Measurements from ENCODE around the gene ZNF212.

The ZNF212 gene

GRCh38 chr7:149226840-149227494 is 12.5 kb upstream of the ZNF212 start:
- no peaks in the 10 kb centered on the region for H3K9me3 ChIP-seq (ENCODE audit: insufficient read depth, low read depth, low read length)
- no peak overlapping the region for H3K9ac ChIP-seq (ENCODE audit: low read depth, low read length, poor library complexity, severe bottlenecking)
- TF ChIP-seq EZH2phosphoT487 (IDR thresholded peaks at IDR 0.05; ENCODE audit: borderline replicate concordance), result no peak
- TF ChIP-seq, protein P1, sequence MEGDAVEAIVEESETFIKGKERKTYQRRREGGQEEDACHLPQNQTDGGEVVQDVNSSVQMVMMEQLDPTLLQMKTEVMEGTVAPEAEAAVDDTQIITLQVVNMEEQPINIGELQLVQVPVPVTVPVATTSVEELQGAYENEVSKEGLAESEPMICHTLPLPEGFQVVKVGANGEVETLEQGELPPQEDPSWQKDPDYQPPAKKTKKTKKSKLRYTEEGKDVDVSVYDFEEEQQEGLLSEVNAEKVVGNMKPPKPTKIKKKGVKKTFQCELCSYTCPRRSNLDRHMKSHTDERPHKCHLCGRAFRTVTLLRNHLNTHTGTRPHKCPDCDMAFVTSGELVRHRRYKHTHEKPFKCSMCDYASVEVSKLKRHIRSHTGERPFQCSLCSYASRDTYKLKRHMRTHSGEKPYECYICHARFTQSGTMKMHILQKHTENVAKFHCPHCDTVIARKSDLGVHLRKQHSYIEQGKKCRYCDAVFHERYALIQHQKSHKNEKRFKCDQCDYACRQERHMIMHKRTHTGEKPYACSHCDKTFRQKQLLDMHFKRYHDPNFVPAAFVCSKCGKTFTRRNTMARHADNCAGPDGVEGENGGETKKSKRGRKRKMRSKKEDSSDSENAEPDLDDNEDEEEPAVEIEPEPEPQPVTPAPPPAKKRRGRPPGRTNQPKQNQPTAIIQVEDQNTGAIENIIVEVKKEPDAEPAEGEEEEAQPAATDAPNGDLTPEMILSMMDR (conservative IDR thresholded peaks at IDR 0.05; ENCODE audit: low read length), result no peak
- H3K4me2 ChIP-seq (ENCODE audit: low read depth, low read length, poor library complexity, severe bottlenecking), result no peak overlapping the region
- H3K4me1 ChIP-seq (ENCODE audit: insufficient read depth, low read length, poor library complexity, severe bottlenecking), result no peaks in the 10 kb centered on the region
- H3K4me3 ChIP-seq (ENCODE audit: low read length, poor library complexity, severe bottlenecking), result no peak overlapping the region
- no peaks in the 10 kb centered on the region for H3K9me2 ChIP-seq (replicated peaks; ENCODE audit: low read depth, low read length)
- no peaks in the 10 kb centered on the region for H3K79me2 ChIP-seq (ENCODE audit: insufficient read depth, low read length)
- H3K36me3 ChIP-seq (ENCODE audit: insufficient read depth, low read length), result peaks cover 29% of the 10 kb centered on the region; the same call in 1 of the 2 replicates
- H3F3A ChIP-seq (ENCODE audit: low read depth), result no peaks in the 10 kb centered on the region
- no peaks in the 10 kb centered on the region for H3K27me3 ChIP-seq (ENCODE audit: insufficient read depth, low read length, poor library complexity, severe bottlenecking)
- H2AFZ ChIP-seq (ENCODE audit: low read length), result no peak overlapping the region
- H4K20me1 ChIP-seq (ENCODE audit: insufficient read depth, low read length, poor library complexity, severe bottlenecking), result no peaks in the 10 kb centered on the region

- Histone ChIP-seq H3K4me2 (ENCODE audit: low read depth, low read length, poor library complexity, severe bottlenecking) (no peak overlapping the region), H3K9me3 (ENCODE audit: insufficient read depth, low read depth, low read length) (no peaks in the 10 kb centered on the region), H3K4me1 (ENCODE audit: insufficient read depth, low read length, poor library complexity, severe bottlenecking) (no peaks in the 10 kb centered on the region), H3F3A (ENCODE audit: low read depth) (no peaks in the 10 kb centered on the region), H3K79me2 (ENCODE audit: insufficient read depth, low read length) (no peaks in the 10 kb centered on the region), H2AFZ (ENCODE audit: low read length) (no peak overlapping the region), H3K27me3 (ENCODE audit: insufficient read depth, low read length, poor library complexity, severe bottlenecking) (no peaks in the 10 kb centered on the region), H3K9ac (ENCODE audit: low read depth, low read length, poor library complexity, severe bottlenecking) (no peak overlapping the region), H3K4me3 (ENCODE audit: low read length, poor library complexity, severe bottlenecking) (no peak overlapping the region), H3K36me3 (ENCODE audit: insufficient read depth, low read length) (peaks cover 20% of the 10 kb centered on the region; the same call in 1 of the 2 replicates), H3K9me2 (replicated peaks; ENCODE audit: low read depth, low read length) (no peaks in the 10 kb centered on the region), H4K20me1 (ENCODE audit: insufficient read depth, low read length, poor library complexity, severe bottlenecking) (no peaks in the 10 kb centered on the region)
- TF ChIP-seq, protein P1 (conservative IDR thresholded peaks at IDR 0.05; ENCODE audit: low read length), result no peak
- no peak for TF ChIP-seq EZH2phosphoT487 (IDR thresholded peaks at IDR 0.05; ENCODE audit: borderline replicate concordance)
Measured at GRCh38 chr7:149228831-149229471, 10.5 kb upstream of the ZNF212 start.

DNA sequence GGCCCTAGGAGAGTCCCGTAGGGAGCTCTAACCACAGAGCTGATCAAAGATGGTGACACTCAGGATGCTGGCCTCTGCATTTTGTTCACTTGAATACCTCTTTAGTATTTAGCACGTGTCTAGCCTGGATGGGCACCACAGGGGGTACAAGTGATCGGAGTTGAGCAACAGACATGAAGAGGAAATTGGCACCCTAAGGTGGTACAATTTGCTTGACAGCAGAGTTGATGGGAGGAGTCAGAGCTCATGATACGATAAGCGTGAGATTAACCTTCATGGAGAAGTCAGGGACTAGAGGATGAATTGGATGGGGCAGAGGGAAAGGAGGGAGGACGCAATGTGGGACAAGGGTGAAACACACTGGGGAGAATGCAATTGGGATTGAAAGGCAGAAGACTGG is 9.9 kb upstream of the ZNF212 start:
- no peaks in the 10 kb centered on the region for H3K4me1 ChIP-seq (ENCODE audit: insufficient read depth, low read length, poor library complexity, severe bottlenecking)
- peaks cover 17% of the 10 kb centered on the region; the same call in 1 of the 2 replicates for H3K36me3 ChIP-seq (ENCODE audit: insufficient read depth, low read length)
- H3K4me2 ChIP-seq (ENCODE audit: low read depth, low read length, poor library complexity, severe bottlenecking), result no peak overlapping the region
- H3K4me3 ChIP-seq (ENCODE audit: low read length, poor library complexity, severe bottlenecking), result no peak overlapping the region
- H3K27me3 ChIP-seq (ENCODE audit: insufficient read depth, low read length, poor library complexity, severe bottlenecking), result no peaks in the 10 kb centered on the region
- H3K9me2 ChIP-seq (replicated peaks; ENCODE audit: low read depth, low read length), result no peaks in the 10 kb centered on the region
- H4K20me1 ChIP-seq (ENCODE audit: insufficient read depth, low read length, poor library complexity, severe bottlenecking), result no peaks in the 10 kb centered on the region
- no peak overlapping the region for H2AFZ ChIP-seq (ENCODE audit: low read length)
- TF ChIP-seq, protein P1 (conservative IDR thresholded peaks at IDR 0.05; ENCODE audit: low read length), result no peak
- no peak for TF ChIP-seq EZH2phosphoT487 (IDR thresholded peaks at IDR 0.05; ENCODE audit: borderline replicate concordance)
- no peaks in the 10 kb centered on the region for H3F3A ChIP-seq (ENCODE audit: low read depth)
- no peak overlapping the region for H3K9ac ChIP-seq (ENCODE audit: low read depth, low read length, poor library complexity, severe bottlenecking)
- H3K79me2 ChIP-seq (ENCODE audit: insufficient read depth, low read length), result no peaks in the 10 kb centered on the region
- H3K9me3 ChIP-seq (ENCODE audit: insufficient read depth, low read depth, low read length), result no peaks in the 10 kb centered on the region

Data from Loucy (cell line).